ENCODE results near the gene ZNF175. TPM values are rescaled to one million over a fixed set of nuclear protein-coding genes. Genes with fewer than 3 reads are reported as not detected.

ZNF175 gene
- total RNA-seq, 1 donor from 2014 or later, result 17.1 TPM

DNA sequence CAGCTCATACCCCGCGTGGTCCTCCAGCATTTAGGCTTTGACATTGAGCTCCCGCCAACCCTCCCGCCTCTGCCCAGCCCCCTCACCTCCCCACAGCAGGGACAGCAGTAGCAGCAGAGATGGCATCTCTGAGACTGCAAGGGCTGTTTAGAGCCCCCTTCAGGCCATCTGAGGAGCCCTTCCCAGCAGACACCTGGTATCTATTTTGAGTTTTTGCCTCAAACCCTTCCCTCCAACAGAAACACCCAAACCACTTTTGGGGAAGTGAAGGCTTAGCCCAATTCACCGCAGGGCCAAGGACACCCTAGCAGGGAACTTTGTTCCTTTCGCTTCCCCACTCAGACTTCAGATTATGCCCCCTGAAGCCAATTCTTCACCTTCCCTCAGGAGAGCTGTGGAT, 6.3 kb upstream of the ZNF175 start:
- Histone ChIP-seq H3K4me1 (no peaks in the 10 kb centered on the region), H3K36me3 (no peaks in the 10 kb centered on the region), H3K27me3 (ENCODE audit: low read depth) (peaks cover 24% of the 10 kb centered on the region), H3K9me3 (no peaks in the 10 kb centered on the region), H3K4me3 (no peak overlapping the region), H3K27ac (no peak overlapping the region)
- intact Hi-C loops (cut with DNase I), result no loop called here
- TF ChIP-seq CTCF (IDR thresholded peaks at IDR 0.05), result no peak
- DNase-seq (no peak), ATAC-seq (peak in 1 of 2 donors; percentile 23)

DNA sequence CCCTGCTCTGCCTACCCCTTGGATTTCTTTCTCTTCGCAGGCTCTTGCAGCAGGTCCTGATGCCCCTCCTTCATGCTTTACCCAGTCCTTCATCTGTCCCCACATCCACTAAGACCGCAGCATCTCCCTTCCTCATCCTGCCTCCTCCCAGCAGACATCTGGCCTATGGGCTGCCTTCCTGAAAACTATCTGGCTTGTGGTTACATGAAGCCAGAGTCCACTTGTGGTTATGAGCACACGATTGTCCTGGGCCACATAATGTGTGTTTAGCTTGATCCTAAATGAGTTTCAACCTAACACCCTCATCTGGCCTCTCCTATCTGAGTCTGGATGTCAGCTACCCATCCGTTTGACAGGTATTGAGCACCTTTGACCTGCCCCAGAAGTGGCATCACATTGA, 5.5 kb upstream of the ZNF175 start:
- H3K4me1 ChIP-seq, result no peaks in the 10 kb centered on the region
- no peaks in the 10 kb centered on the region for H3K9me3 ChIP-seq
- DNase-seq, result no peak
- H3K36me3 ChIP-seq, result no peaks in the 10 kb centered on the region
- no peak for TF ChIP-seq CTCF (IDR thresholded peaks at IDR 0.05)
- H3K27ac ChIP-seq, result no peak overlapping the region
- H3K27me3 ChIP-seq (ENCODE audit: low read depth), result peaks cover 24% of the 10 kb centered on the region
- intact Hi-C loops (cut with DNase I), result no loop called here
- no peak for ATAC-seq
- H3K4me3 ChIP-seq, result no peak overlapping the region

DNA sequence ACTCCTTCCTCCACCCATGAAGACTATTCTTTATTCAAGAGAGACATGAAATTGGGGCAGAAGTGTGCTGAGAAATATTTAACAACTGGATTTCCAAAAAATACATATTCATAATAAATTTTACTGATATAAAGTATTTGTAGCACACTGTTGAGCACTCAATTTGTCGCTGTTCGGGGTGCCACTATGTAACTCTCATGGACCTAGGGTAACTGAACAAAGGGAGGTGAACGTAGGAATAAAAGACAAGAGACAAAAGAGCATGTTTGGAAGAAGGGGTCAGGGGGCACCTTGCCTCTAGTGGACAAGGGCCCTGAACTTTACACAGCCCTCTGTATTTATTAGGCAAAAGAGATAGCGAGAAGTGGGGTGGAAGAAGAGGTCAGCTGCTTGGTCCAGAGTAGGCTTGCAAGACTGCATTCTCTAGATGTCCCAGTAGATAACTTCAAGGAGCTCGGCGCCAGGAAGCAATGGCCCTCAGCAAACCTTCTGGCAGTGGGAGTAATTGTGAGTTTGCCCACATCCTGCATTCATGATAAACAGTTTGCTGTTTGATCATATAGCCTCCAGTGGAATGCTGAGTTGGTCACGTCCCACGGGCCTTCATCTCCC, 4.5 kb upstream of the ZNF175 start:
- ATAC-seq (no peak), DNase-seq (no peak)
- Histone ChIP-seq H3K27me3 (ENCODE audit: low read depth) (peaks cover 24% of the 10 kb centered on the region), H3K27ac (no peak overlapping the region), H3K36me3 (no peaks in the 10 kb centered on the region), H3K9me3 (no peaks in the 10 kb centered on the region), H3K4me3 (no peak overlapping the region), H3K4me1 (peaks cover under 1% of the 10 kb centered on the region)
- TF ChIP-seq CTCF (IDR thresholded peaks at IDR 0.05), result no peak
- intact Hi-C loops (cut with DNase I), result no loop called here

DNA sequence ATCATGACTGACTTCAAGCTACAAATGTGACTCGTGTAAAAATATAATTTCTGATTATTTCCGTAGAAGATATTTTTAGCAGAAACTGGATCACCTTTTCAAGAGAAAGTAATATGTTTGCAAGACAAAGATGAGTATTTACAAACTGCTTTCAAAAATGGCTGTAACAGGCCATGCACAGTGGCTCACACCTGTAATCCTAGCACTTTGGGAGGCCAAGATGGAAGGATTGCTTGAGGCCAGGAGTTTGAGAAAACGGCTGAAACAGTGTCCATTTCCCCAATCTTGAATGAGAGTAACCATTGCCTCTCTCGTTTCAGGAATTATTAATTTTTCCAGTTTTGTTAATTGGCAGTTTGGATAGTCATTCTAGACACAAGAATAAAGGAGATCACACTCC, 3.5 kb upstream of the ZNF175 start:
- no peak for TF ChIP-seq CTCF (IDR thresholded peaks at IDR 0.05)
- Histone ChIP-seq H3K36me3 (no peaks in the 10 kb centered on the region), H3K9me3 (no peaks in the 10 kb centered on the region), H3K27me3 (ENCODE audit: low read depth) (peaks cover 23% of the 10 kb centered on the region), H3K27ac (no peak overlapping the region), H3K4me1 (peaks cover 10% of the 10 kb centered on the region), H3K4me3 (no peak overlapping the region)
- ATAC-seq (no peak), DNase-seq (no peak)
- intact Hi-C loops (cut with DNase I), result no loop called here

DNA sequence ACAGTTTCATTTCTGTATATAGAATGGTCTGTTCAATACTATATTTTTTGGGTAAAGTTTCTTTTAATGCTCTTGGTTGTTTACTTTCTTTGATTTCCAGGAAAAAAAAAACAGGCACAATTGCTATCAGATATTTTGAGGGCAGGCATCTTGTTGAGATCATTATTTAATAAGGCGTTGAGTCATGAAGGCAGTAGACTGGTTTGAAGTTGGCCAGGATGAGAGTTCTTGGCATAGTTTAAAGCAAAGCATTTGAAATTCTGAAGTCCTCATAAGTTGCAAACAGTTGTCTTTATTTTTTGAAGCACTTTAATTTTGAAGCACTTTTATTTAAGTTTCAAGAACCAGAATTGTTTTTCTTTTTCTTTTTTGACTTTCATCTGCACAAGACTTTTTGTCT, 2.6 kb upstream of the ZNF175 start:
- no peak for ATAC-seq
- Histone ChIP-seq H3K36me3 (peaks cover 6% of the 10 kb centered on the region), H3K4me3 (no peak overlapping the region), H3K27ac (no peak overlapping the region), H3K4me1 (peaks cover 18% of the 10 kb centered on the region), H3K27me3 (ENCODE audit: low read depth) (peaks cover 21% of the 10 kb centered on the region), H3K9me3 (no peaks in the 10 kb centered on the region)
- TF ChIP-seq CTCF (IDR thresholded peaks at IDR 0.05), result no peak
- intact Hi-C loops (cut with DNase I), result no loop called here
- no peak for DNase-seq
